OCI-LY1 (cell line): ENCODE measurements around the gene SLC27A5.

Source experiments
- H2AFZ ChIP-seq: fragments of 200-600 bp; sonication (generic), shearing (Covaris generic); 2 replicates; pipeline ENCODE4 v1.6.0; 2014; ENCODE audit warnings: antibody characterized with exemption, mild to moderate bottlenecking, low read length
- H3F3A ChIP-seq: fragments of 200-600 bp; sonication (generic), shearing (Covaris generic); 2 replicates; pipeline ENCODE4 v1.6.0; 2014; ENCODE audit warnings: mild to moderate bottlenecking, antibody characterized with exemption, low read length, moderate library complexity; ENCODE audit not compliant: insufficient read depth
- H3K27ac ChIP-seq: fragments of 200-600 bp; sonication (generic); 2 replicates; pipeline ENCODE4 v1.5.1; 2014; ENCODE audit warnings: low read length, mixed run types, mild to moderate bottlenecking, low read depth; ENCODE audit not compliant: poor library complexity, severe bottlenecking
- H3K27me3 ChIP-seq: fragments of 200-600 bp; sonication (generic); 2 replicates; pipeline ENCODE4 v1.6.0; 2014; ENCODE audit warnings: antibody characterized with exemption, mild to moderate bottlenecking, low read length, moderate library complexity; ENCODE audit not compliant: insufficient read depth
- H3K36me3 ChIP-seq: fragments of 200-600 bp; sonication (generic); 2 replicates; pipeline ENCODE4 v1.6.1; 2014; ENCODE audit warnings: mild to moderate bottlenecking, antibody characterized with exemption, low read length, moderate library complexity, mixed read lengths; ENCODE audit not compliant: insufficient read depth
- H3K4me1 ChIP-seq: fragments of 200-600 bp; sonication (generic); 2 replicates; pipeline ENCODE4 v1.5.1; 2014; ENCODE audit warnings: mild to moderate bottlenecking, low read length, moderate library complexity; ENCODE audit not compliant: insufficient read depth, severe bottlenecking
- H3K4me2 ChIP-seq: fragments of 200-600 bp; sonication (generic), shearing (Covaris generic); 2 replicates; pipeline ENCODE4 v1.6.1; 2014; ENCODE audit warnings: low read length
- H3K4me3 ChIP-seq: fragments of 200-600 bp; sonication (generic); 2 replicates; pipeline ENCODE4 v1.5.1; 2014; ENCODE audit warnings: low read length, low read depth, mild to moderate bottlenecking, mixed read lengths; ENCODE audit not compliant: poor library complexity, severe bottlenecking
- H3K79me2 ChIP-seq: fragments of 200-600 bp; shearing (Covaris generic); 2 replicates; pipeline ENCODE4 v1.6.1; 2016; ENCODE audit warnings: mixed run types, low read length, mixed read lengths; ENCODE audit not compliant: insufficient read depth
- H3K9ac ChIP-seq: fragments of 200-600 bp; sonication (generic), shearing (Covaris generic); 2 replicates; pipeline ENCODE4 v1.6.1; 2014; ENCODE audit warnings: mild to moderate bottlenecking, low read length, mixed read lengths
- H3K9me2 ChIP-seq: fragments of 200-600 bp; sonication (generic), shearing (Covaris generic); 2 replicates; pipeline ENCODE4 v1.6.1; 2014; ENCODE audit warnings: low read depth, mild to moderate bottlenecking, low read length, mixed read lengths
- H3K9me3 ChIP-seq: fragments of 200-600 bp; shearing (Covaris generic); 2 replicates; pipeline ENCODE4 v1.6.1; 2014; ENCODE audit warnings: low read length, mixed read lengths
- H4K20me1 ChIP-seq: fragments of 200-600 bp; sonication (generic), shearing (Covaris generic); 2 replicates; pipeline ENCODE4 v1.6.0; 2016; ENCODE audit warnings: mild to moderate bottlenecking, low read length; ENCODE audit not compliant: insufficient read depth
- EZH2 ChIP-seq: fragments of 200-600 bp; sonication (generic), shearing (Covaris generic); IDR thresholded peaks from 2 replicates; pipeline ENCODE4 v1.8.0; 2017; ENCODE audit warnings: borderline replicate concordance, mixed run types, mild to moderate bottlenecking, antibody characterized with exemption, low read length, moderate library complexity, mixed read lengths
- TF ChIP-seq, protein P1 (sequence below): fragments of 200-600 bp; sonication (generic), shearing (Covaris generic); IDR thresholded peaks from 2 replicates; pipeline ENCODE4 v1.5.1; 2017; ENCODE audit warnings: mild to moderate bottlenecking, antibody characterized with exemption, low read length, moderate library complexity, mixed read lengths

The SLC27A5 gene

DNA sequence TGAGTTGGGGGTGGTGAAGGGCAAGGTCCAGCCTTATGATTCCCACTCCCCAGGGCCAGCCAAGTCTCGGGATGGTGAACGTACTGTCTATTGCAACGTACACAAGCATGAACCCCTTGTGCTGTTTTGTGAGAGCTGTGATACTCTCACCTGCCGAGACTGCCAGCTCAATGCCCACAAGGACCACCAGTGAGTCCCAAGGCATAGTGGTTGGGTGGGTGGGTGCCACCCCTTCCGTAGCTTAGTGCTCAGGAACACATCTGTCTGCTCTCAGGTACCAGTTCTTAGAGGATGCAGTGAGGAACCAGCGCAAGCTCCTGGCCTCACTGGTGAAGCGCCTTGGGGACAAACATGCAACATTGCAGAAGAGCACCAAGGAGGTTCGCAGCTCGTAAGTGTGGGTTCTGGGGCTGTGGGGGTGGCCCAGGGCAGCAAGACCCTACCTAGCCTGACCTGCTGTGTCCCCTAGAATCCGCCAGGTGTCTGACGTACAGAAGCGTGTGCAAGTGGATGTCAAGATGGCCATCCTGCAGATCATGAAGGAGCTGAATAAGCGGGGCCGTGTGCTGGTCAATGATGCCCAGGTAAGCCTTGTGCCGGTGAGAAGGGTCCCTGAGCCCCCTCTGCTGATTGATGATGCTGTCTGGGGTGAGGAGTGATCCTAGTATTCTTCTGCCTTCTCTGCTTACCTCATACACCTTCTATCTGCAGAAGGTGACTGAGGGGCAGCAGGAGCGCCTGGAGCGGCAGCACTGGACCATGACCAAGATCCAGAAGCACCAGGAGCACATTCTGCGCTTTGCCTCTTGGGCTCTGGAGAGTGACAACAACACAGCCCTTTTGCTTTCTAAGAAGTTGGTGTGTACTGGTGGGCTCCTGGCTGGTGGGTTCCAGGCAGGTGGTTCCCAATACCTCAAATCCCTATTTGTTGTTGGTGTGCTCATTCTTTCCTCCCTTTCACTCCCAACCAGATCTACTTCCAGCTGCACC, 35.8 kb upstream of the SLC27A5 start:
- Histone ChIP-seq H3K79me2 (peaks cover 29% of the 10 kb centered on the region), H4K20me1 (no peaks in the 10 kb centered on the region), H3K36me3 (peaks cover 79% of the 10 kb centered on the region), H2AFZ (no peak overlapping the region), H3K9me3 (no peaks in the 10 kb centered on the region), H3K27ac (no peak overlapping the region), H3K4me2 (no peak overlapping the region; the same call in 1 of the 2 replicates), H3K9me2 (no peaks in the 10 kb centered on the region), H3K9ac (no peak overlapping the region), H3K4me1 (peaks cover 23% of the 10 kb centered on the region), H3K4me3 (no peak overlapping the region), H3F3A (0 out of 2 replicates have a peak, but pooled peaks cover 4% of the 10 kb centered on the region), H3K27me3 (no peaks in the 10 kb centered on the region)
- no peak for TF ChIP-seq EZH2
- TF ChIP-seq, protein P1, sequence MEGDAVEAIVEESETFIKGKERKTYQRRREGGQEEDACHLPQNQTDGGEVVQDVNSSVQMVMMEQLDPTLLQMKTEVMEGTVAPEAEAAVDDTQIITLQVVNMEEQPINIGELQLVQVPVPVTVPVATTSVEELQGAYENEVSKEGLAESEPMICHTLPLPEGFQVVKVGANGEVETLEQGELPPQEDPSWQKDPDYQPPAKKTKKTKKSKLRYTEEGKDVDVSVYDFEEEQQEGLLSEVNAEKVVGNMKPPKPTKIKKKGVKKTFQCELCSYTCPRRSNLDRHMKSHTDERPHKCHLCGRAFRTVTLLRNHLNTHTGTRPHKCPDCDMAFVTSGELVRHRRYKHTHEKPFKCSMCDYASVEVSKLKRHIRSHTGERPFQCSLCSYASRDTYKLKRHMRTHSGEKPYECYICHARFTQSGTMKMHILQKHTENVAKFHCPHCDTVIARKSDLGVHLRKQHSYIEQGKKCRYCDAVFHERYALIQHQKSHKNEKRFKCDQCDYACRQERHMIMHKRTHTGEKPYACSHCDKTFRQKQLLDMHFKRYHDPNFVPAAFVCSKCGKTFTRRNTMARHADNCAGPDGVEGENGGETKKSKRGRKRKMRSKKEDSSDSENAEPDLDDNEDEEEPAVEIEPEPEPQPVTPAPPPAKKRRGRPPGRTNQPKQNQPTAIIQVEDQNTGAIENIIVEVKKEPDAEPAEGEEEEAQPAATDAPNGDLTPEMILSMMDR: no peak

DNA sequence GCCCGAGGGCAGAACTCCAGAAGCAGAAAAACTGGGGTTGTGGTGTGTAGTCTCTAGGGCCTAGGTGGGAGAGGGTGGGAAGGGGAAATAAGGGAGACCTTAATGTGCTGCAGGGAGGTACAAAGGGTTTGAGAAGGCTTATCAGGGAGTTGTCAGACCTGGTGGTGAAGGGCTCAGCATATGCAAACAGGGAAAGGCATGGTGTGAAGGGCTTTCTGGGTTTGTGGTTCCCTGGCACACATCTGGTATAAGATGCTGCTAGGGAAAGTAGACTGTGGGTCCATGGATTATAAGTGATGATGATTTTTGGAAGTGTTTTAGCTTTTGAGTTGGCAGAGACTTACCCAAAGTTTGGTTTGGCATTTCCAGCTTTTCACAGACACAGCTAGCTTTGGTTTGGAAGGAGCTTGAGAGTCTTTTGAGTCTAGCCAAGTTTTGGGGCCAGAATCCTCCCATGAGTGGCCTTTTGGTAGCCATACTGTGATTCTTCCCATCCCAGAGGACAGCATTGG, 34.3 kb upstream of the SLC27A5 start:
- Histone ChIP-seq H3K9ac (peak overlapping the region; percentile 90), H3K4me1 (peaks cover 23% of the 10 kb centered on the region), H3K4me3 (peak overlapping the region; percentile 89), H3K79me2 (peaks cover 29% of the 10 kb centered on the region), H3K27ac (peak overlapping the region; percentile 4), H3K36me3 (peaks cover 64% of the 10 kb centered on the region), H3K9me2 (no peaks in the 10 kb centered on the region), H2AFZ (no peak overlapping the region), H4K20me1 (no peaks in the 10 kb centered on the region), H3K9me3 (no peaks in the 10 kb centered on the region), H3K27me3 (no peaks in the 10 kb centered on the region), H3F3A (no peaks in the 10 kb centered on the region), H3K4me2 (peak overlapping the region; percentile 94)
- TF ChIP-seq, protein P1: no peak
- TF ChIP-seq EZH2: no peak

DNA sequence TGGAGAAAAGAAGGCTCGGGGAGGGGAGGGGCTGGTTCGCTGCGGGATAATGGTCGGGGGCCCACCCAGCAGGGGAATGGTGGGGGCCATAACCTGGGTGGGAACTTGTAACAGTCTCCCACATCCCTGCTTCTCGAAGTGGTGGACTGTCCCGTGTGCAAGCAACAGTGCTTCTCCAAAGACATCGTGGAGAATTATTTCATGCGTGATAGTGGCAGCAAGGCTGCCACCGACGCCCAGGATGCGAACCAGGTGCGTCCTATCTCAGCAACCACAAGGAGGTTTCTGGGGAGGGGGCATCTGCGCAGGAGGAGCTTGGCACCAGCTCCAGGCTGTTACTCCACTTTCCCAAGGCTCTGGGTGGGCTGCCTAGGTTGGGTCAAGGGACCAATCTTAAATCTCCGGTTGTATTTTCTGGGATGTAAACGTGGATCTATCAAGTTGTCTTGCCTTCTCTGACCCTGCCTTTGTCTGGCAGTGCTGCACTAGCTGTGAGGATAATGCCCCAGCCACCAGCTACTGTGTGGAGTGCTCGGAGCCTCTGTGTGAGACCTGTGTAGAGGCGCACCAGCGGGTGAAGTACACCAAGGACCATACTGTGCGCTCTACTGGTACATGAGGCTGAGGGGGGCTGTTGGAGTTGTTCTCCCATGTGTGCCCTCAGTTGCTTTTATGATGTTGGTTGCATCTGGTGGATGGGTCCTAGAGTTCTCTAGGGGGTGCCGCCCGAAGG, 33.7 kb upstream of the SLC27A5 start:
- Histone ChIP-seq H3K27ac (no peak overlapping the region), H3F3A (no peaks in the 10 kb centered on the region), H3K9ac (peak overlapping the region; percentile 90), H3K4me1 (peaks cover 23% of the 10 kb centered on the region), H2AFZ (no peak overlapping the region), H4K20me1 (no peaks in the 10 kb centered on the region), H3K36me3 (peaks cover 57% of the 10 kb centered on the region), H3K79me2 (peaks cover 29% of the 10 kb centered on the region), H3K9me3 (no peaks in the 10 kb centered on the region), H3K4me3 (peak overlapping the region; percentile 89), H3K4me2 (peak overlapping the region; percentile 94), H3K9me2 (no peaks in the 10 kb centered on the region), H3K27me3 (no peaks in the 10 kb centered on the region)
- TF ChIP-seq EZH2: no peak
- TF ChIP-seq, protein P1: no peak
